GM10266 (cell line): Measurements from ENCODE around the gene SPEM2.
A peak's percentile ranks its signal among the peaks of the same experiment; 100 is the strongest.

ENCODE experiments used
- DNase-seq: peaks from one replicate; pipeline ENCODE4 v3.0.0; 2012; ENCODE audit errors: extremely low spot score
- CTCF ChIP-seq: IDR thresholded peaks from 2 replicates; pipeline ENCODE4 v1.5.1; 2012; ENCODE audit warnings: mild to moderate bottlenecking, low read depth; ENCODE audit not compliant: control insufficient read depth, insufficient read depth; ENCODE audit errors: missing control alignments

SPEM2 gene

GRCh38 chr17:7440834-7441195, 15.4 kb downstream of the SPEM2 start:
- no peak for TF ChIP-seq CTCF
- peak; percentile 80 for DNase-seq

- DNase-seq: no peak
- no peak for TF ChIP-seq CTCF
These were observed 15.8 kb downstream of the SPEM2 start for GRCh38 chr17:7441266-7441665.

- no peak for TF ChIP-seq CTCF
- DNase-seq: no peak
These were observed 16.7 kb downstream of the SPEM2 start for GRCh38 chr17:7442142-7442541.

DNA sequence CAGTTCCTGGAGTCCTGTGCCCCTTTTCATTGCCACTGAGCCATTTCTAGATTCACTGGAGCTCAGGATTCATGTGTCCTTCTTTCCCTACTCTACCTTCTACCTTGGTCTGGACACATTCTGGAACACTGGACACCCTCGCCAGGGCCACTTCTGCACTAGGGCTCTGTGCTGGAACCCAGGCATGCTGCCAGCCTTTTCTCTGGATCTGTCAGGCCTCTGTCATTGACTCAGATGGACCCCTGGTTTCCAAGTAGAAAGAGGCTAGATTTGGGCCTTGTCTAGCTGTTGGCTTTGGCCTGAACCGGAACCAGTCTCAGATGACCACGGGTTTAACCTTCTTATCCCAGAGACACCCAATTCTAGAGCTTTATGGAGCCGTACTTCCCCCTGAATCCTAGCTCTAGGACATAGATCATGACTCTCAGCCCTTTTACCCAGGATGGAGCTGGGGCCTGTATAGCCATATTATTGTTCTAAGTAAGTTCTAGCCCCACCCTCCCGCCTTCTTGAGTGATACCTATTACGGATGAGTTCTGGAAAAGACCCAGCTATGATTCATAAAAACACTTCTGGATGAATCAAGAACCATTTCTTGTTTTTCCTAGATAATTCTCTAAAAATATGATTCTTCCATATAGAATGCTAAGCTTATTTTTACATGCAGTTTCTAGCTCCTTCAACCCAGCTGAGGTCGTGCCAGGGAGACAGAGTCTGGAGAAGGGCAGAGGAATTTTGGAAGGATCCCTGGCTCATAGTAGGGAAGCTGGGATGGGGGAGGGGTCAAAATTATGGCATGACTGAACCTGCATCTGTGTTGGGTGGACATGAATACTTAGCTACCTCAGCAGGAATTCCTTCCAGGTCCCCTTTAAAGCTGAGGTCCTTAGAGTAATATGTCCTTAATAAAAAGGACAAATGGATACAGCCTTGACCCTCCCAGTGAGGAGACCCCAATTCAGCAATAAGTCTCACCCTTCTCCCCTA, 18.4 kb downstream of the SPEM2 start:
- DNase-seq: no peak
- no peak for TF ChIP-seq CTCF

- TF ChIP-seq CTCF: peak; percentile 32
- DNase-seq: peak; percentile 77
These were observed 19.5 kb downstream of the SPEM2 start, which contains the start of gene CHRNB1 for GRCh38 chr17:7444682-7445618. Gene CHRNB1 (plus strand): TSS chr17:7445061. CDS start chr17:7445128, 67 bp downstream.

DNA sequence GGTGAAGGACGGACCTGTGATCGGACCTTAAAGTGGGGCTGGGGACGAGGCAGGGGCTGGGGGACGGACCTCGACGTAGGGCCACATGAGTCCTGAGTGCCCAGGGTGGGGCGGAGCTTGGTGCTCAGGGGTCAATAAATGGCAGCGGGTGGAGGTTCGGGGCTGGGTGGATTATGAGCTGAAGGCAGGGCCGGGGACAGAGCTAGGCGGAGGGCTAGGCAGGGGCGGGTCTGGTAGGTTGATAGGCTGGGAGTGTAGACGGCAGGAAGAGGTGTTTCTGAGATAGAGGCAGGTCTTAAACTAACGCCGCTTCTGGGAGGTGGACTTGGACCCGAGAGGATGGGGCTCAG, 20.2 kb downstream of the SPEM2 start:
- TF ChIP-seq CTCF: no peak
- DNase-seq: peak; percentile 66
